ENCODE results near the gene SPECC1L.
"Not testable (repeated sequence)": the region's sequence is repeated elsewhere in the genome, so short reads cannot be mapped to it uniquely, and the experiment has no call there.

DNA sequence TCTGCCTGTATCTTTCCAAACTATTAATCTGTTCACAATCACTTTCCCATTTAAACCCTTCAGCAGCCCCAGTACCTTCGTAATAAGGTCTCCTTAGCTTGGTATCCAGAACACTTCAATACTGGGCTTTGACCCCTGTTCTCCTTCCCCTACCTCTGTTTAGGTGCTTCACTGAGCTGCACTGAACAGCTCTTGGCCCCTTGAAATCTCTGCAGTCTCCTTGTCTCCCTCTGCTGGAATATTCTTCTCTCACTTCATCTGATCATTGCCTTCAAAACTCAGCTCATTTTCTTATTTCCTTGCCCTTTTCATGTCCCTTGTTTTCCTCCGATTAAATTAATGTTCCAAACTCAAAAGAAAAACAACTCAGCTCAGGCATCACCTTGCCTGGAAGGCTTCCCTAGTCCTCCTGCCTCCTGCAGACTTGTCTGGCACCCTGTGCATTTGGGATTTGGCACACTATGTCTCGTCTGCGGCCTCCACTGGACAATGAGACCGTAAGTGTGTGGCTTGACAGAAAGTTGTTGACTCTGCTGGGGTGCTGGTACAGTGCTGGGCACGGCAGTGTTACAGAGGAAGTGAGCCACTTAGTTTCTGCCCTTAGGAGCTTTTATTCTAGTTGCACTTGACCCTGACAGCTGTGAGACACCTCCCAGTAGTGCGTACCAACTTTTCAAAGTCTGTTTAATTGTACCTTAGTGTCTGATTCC lies 4.2 kb downstream of the SPECC1L start:
- TF ChIP-seq, protein P1, sequence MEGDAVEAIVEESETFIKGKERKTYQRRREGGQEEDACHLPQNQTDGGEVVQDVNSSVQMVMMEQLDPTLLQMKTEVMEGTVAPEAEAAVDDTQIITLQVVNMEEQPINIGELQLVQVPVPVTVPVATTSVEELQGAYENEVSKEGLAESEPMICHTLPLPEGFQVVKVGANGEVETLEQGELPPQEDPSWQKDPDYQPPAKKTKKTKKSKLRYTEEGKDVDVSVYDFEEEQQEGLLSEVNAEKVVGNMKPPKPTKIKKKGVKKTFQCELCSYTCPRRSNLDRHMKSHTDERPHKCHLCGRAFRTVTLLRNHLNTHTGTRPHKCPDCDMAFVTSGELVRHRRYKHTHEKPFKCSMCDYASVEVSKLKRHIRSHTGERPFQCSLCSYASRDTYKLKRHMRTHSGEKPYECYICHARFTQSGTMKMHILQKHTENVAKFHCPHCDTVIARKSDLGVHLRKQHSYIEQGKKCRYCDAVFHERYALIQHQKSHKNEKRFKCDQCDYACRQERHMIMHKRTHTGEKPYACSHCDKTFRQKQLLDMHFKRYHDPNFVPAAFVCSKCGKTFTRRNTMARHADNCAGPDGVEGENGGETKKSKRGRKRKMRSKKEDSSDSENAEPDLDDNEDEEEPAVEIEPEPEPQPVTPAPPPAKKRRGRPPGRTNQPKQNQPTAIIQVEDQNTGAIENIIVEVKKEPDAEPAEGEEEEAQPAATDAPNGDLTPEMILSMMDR (IDR thresholded peaks at IDR 0.05; ENCODE audit: control extremely low read depth in 1 of 3, insufficient read depth in 1 of 3, low read depth in 1 of 3, low read length in 3 of 3) = not testable (repeated sequence)
- not testable (repeated sequence) for TF ChIP-seq JUND (IDR thresholded peaks at IDR 0.05; ENCODE audit: low read length); TAF1 (IDR thresholded peaks at IDR 0.05; ENCODE audit: low read depth, low read length); EZH2 (IDR thresholded peaks at IDR 0.05; ENCODE audit: low read depth, low read length, severe bottlenecking); SUZ12 (IDR thresholded peaks at IDR 0.05; ENCODE audit: low read length)
